K562 (cell line): ENCODE data around the gene IPP. TPM values are rescaled to one million over a fixed set of nuclear protein-coding genes. Genes with fewer than 3 reads are reported as not detected.

Source experiments
- ATAC-seq: fragments of 200-7000 bp; cut with Tn5 transposase; 3 replicates; pipeline ENCODE4 v1.9.1; 2020; ENCODE audit warnings: moderate library complexity
- BruUV-seq: library from RNA; stranded (reverse); fragments of 400-500 nt; replicated peaks from 2 replicates; lab custom pipeline; 2021; lab: Mats Ljungman, UMichigan
- CTCF ChIA-PET: fragments of 300-600 bp; formaldehyde crosslinking; extraction: SDS; loops from one replicate; lab custom pipeline; 2021; ENCODE audit warnings: low intra/inter-chr PET ratio; lab: Yijun Ruan, JAX
- POLR2A ChIA-PET: fragments of 300-600, 350-650 bp; sonication (Branson Sonifier 250); formaldehyde crosslinking; extraction: SDS; loops from one replicate; lab custom pipeline; 2021; ENCODE audit warnings: antibody characterized with exemption, inconsistent platforms; lab: Yijun Ruan, JAX
- DNase-seq, 4 experiments: peaks; one replicate each; pipeline versions ENCODE4 v3.0.0 to v3.0.0-alpha.2; 2011 to 2018; ENCODE audit warnings: low spot score in 3 of 4, mixed read lengths in 3 of 4; ENCODE audit errors: extremely low read depth in 1 of 4
- FAIRE-seq: peaks from 2 replicates; lab custom pipeline; 2011; peaks lifted over from hg19 to GRCh38; lab: Jason Lieb, UNC
- H2AFZ ChIP-seq: 2 replicates; pipeline ENCODE4 v1.6.0; 2011; ENCODE audit warnings: low read depth, low read length, control low read depth, inconsistent platforms
- H3K27ac ChIP-seq: fragments of 200-600 bp; 3 replicates; pipeline ENCODE4 v1.8.0; 2011; ENCODE audit warnings: low read depth, mild to moderate bottlenecking, control low read depth, inconsistent platforms, low read length, moderate library complexity, mixed read lengths; ENCODE audit errors: extremely low read depth
- H3K27me3 ChIP-seq, 2 experiments: fragments of 300-600 bp in 1 of 2; 2 replicates in 1 of 2; 3 replicates in 1 of 2; pipeline versions ENCODE4 v1.6.0 to v1.8.0; 2011; ENCODE audit warnings: inconsistent platforms in 2 of 2, low read length in 2 of 2, mild to moderate bottlenecking in 1 of 2, mixed read lengths in 1 of 2, moderate library complexity in 1 of 2; ENCODE audit not compliant: control insufficient read depth in 2 of 2, insufficient read depth in 2 of 2
- H3K36me3 ChIP-seq: fragments of 300-600 bp; 3 replicates; pipeline ENCODE4 v1.8.0; 2011; ENCODE audit warnings: mild to moderate bottlenecking, low read length, inconsistent platforms; ENCODE audit not compliant: control insufficient read depth, insufficient read depth
- H3K4me1 ChIP-seq, 2 experiments: fragments of 200-600 bp in 1 of 2; replicated peaks in 1 of 2; 2 replicates in 1 of 2; 3 replicates in 1 of 2; pipeline versions ENCODE4 v1.5.1 to v1.8.0; 2011; ENCODE audit warnings: inconsistent platforms in 2 of 2, low read length in 2 of 2, mild to moderate bottlenecking in 1 of 2, mixed read lengths in 1 of 2, moderate library complexity in 1 of 2; ENCODE audit not compliant: control insufficient read depth in 2 of 2, insufficient read depth in 2 of 2
- H3K4me2 ChIP-seq: 2 replicates; pipeline ENCODE4 v1.6.1; 2011; ENCODE audit warnings: low read length, control low read depth, inconsistent platforms, mixed read lengths; ENCODE audit not compliant: insufficient read depth
- H3K4me3 ChIP-seq: fragments of 200-600 bp; sonication (generic), shearing (Covaris generic); 2 replicates; pipeline ENCODE4 v1.5.1; 2016; ENCODE audit warnings: control low read depth, inconsistent platforms
- H3K79me2 ChIP-seq: fragments of 200-600 bp; 3 replicates; pipeline ENCODE4 v1.8.0; 2011; ENCODE audit warnings: low read length, inconsistent platforms; ENCODE audit not compliant: control insufficient read depth, insufficient read depth
- H3K9ac ChIP-seq, 2 experiments: 2 replicates each; pipeline versions ENCODE4 v1.6.0 to v1.6.1; 2011; ENCODE audit warnings: low read depth in 2 of 2, low read length in 2 of 2, control low read depth in 1 of 2, inconsistent platforms in 1 of 2, mild to moderate bottlenecking in 1 of 2, mixed read lengths in 1 of 2; ENCODE audit not compliant: insufficient read depth in 1 of 2
- H3K9me1 ChIP-seq: one replicate; pipeline ENCODE4 v1.6.0; 2011; ENCODE audit warnings: inconsistent platforms, mild to moderate bottlenecking, low read length, moderate library complexity; ENCODE audit not compliant: control insufficient read depth, insufficient read depth
- H3K9me3 ChIP-seq: replicated peaks from 2 replicates; pipeline ENCODE4 v1.5.1; 2011; ENCODE audit warnings: low read depth, low read length, inconsistent platforms; ENCODE audit not compliant: control insufficient read depth, insufficient read depth
- H4K20me1 ChIP-seq: replicated peaks from 2 replicates; pipeline ENCODE4 v1.6.1; 2011; ENCODE audit warnings: low read length, inconsistent platforms, mixed read lengths; ENCODE audit not compliant: control insufficient read depth, insufficient read depth
- BCL6 ChIP-seq: fragments of 250-450 bp; sonication (Bioruptor Pico); IDR thresholded peaks from 2 replicates; pipeline ENCODE4 v1.4.0; 2020
- MBD2 ChIP-seq: sonication (generic); IDR thresholded peaks from 2 replicates; pipeline ENCODE4 v1.6.1; 2016; ENCODE audit warnings: low read depth, borderline replicate concordance
- POU5F1 ChIP-seq: fragments of 150-350 bp; IDR thresholded peaks from 2 replicates; pipeline ENCODE4 v1.6.1; 2014; ENCODE audit warnings: borderline replicate concordance, low read length, low read depth, mild to moderate bottlenecking; ENCODE audit not compliant: partially characterized antibody
- SMARCA5 ChIP-seq: fragments of 450-650 bp; IDR thresholded peaks from 2 replicates; pipeline ENCODE4 v1.6.1; 2016
- SP1 ChIP-seq: sonication (generic); formaldehyde crosslinking; IDR thresholded peaks from 2 replicates; pipeline ENCODE4 v1.8.1; 2022; ENCODE audit warnings: mild to moderate bottlenecking, missing genetic modification reagents
- TCF7L2 ChIP-seq: fragments of 150-350 bp; IDR thresholded peaks from 2 replicates; pipeline ENCODE4 v1.6.1; 2016; ENCODE audit warnings: low read depth, mild to moderate bottlenecking, low read length, moderate library complexity
- ZKSCAN8 ChIP-seq: fragments of 200-800 bp; sonication (Bioruptor generic); IDR thresholded peaks from 2 replicates; pipeline ENCODE4 v1.6.1; 2016; ENCODE audit warnings: missing genetic modification characterization, missing compliant biosample characterization
- WGBS: fragments of 100-300 bp; shearing (Covaris generic); methylation state at CpG from one replicate; pipeline ENCODE4 v1.1.6; 2016; ENCODE audit warnings: low coverage, mixed read lengths; ENCODE audit not compliant: insufficient coverage; ENCODE audit errors: missing lambda C conversion rate; 5-methylcytosine and 5-hydroxymethylcytosine counted together
- in situ Hi-C: fragments of 300-500 bp; cut with MboI; formaldehyde crosslinking; loops from 4 replicates; pipeline ENCODE4 v1.15.0; 2018; ENCODE audit warnings: inconsistent platforms, mixed read lengths
- intact Hi-C: fragments of 100-400 bp; cut with micrococcal nuclease; formaldehyde crosslinking; loops from 2 replicates; pipeline ENCODE4 v1.14.2; 2022
- polyA plus RNA-seq, 8 experiments: library from polyadenylated mRNA; depleted of rRNA in 4 of 8; stranded (reverse) in 5 of 8; unstranded in 3 of 8; fragments of >200 nt; fragmentation: Nextera tagmentation in 2 of 8; fragmentation: Illumina TruSeq in 1 of 8; extraction: Ambion mirVana in 2 of 8; extraction: Trizol in 1 of 8; gene quantifications; 2 replicates each; pipeline versions ENCODE4 v1.2.1 to v1.2.3, GENCODE V29; 2011 to 2014; ENCODE audit warnings: inconsistent platforms in 1 of 8, missing spikeins in 1 of 8
- total RNA-seq, 7 experiments: library from RNA; depleted of rRNA in 6 of 7; stranded (reverse); fragments of >200 nt in 6 of 7; fragmentation: Illumina TruSeq in 2 of 7; extraction: Trizol in 2 of 7; gene quantifications; 2 replicates each; pipeline versions ENCODE4 v1.2.1 to v1.2.3, GENCODE V29; 2011 to 2021; ENCODE audit warnings: low replicate concordance in 1 of 7
- TF ChIP-seq, protein P1 (sequence below): sonication (generic); formaldehyde crosslinking; IDR thresholded peaks from 2 replicates; pipeline ENCODE4 v1.8.1; 2022; ENCODE audit warnings: missing genetic modification reagents
- TF ChIP-seq, protein P2 (sequence below), 2 experiments: fragments of 450-650 bp in 1 of 2; IDR thresholded peaks; 2 replicates each; pipeline ENCODE4 v1.6.1; 2011 to 2017; ENCODE audit warnings: low read depth in 2 of 2, antibody characterized with exemption in 1 of 2, borderline replicate concordance in 1 of 2, low read length in 1 of 2, mild to moderate bottlenecking in 1 of 2, mixed read lengths in 1 of 2; ENCODE audit not compliant: control insufficient read depth in 1 of 2
- TF ChIP-seq, protein P3 (sequence below): fragments of 450-650 bp; formaldehyde crosslinking; conservative IDR thresholded peaks from 2 replicates; pipeline ENCODE4 v1.4.0; 2022; ENCODE audit warnings: mild to moderate bottlenecking, missing genetic modification characterization
- TF ChIP-seq, protein P4 (sequence below): fragments of 200-400 bp; formaldehyde crosslinking; IDR thresholded peaks from 2 replicates; pipeline ENCODE4 v1.6.1; 2017; ENCODE audit warnings: mild to moderate bottlenecking, low read depth, low read length, moderate library complexity

The IPP gene
- total and polyA plus RNA-seq, 9 of the 15 experiments (the other 6 are each of a cell fraction or from before 2014, with no cell fraction given), result 6.9 to 15.1 (median 9.7) TPM

DNA sequence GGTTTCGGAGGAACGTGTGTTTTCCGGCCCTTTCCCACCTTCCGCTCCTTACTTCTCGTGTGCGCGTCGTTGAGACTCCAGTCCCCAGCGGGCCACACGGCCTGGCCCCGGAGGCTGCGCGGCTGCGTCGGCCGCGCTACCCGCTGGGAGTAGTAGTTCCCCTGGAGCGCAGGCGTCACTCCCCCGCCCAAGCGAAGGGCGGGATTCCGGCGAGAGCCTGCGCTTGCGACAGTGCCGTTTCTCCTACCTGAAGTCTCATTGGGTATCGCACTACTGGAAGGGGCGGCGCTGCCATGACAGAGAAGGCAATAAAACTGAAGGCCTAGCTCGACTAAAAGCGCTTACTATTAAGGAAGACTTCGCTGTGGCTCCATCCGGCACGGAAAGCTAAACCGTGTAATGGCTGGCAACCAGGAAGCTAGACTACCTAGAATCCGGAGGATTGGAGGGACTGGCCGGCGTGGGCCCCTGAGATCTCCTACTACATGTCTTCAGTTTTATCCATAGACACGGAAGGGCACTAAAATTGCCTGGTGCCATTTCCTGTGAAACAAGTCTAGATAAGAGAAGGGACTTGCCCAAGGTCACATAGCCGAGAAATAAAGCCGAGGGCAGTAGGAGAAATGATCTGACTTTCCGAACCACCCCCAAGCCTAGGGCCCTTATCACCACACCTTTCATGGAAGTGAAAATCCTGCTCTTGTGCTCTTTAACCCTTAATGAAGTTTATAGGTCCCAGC lies 63.3 kb downstream of the IPP start:
- intact Hi-C loops, result loop anchor here (2.0 to 5.0 kb wide), 4 partner anchors 105 to 195 kb away; partner anchors contain the start of genes MAST2 and NASP
- Histone ChIP-seq H3K79me2 (peaks cover 94% of the 10 kb centered on the region), H3K4me2 (peak overlapping the region; percentile 95), H3K9ac (peak overlapping the region; percentile 99), H2AFZ (peak overlapping the region; percentile 94), H3K27ac (peak overlapping the region; percentile 98), H3K36me3 (peaks cover 32% of the 10 kb centered on the region), H3K9me1 (no peaks in the 10 kb centered on the region), H3K4me1 (peaks cover 7 to 30% of the 10 kb centered on the region in 2 experiments; a peak in 4 of 5 replicates), H3K4me3 (peak overlapping the region; percentile 87), H4K20me1 (peaks cover 2% of the 10 kb centered on the region; the same call in 1 of the 2 replicates), H3K27me3 (no peaks in the 10 kb centered on the region), H3K9me3 (no peaks in the 10 kb centered on the region)
- ChIA-PET POLR2A (interaction anchor here (0.6 to 2.7 kb wide), 29 partner anchors 12 to 868 kb away, joined by 3 to 95 read pairs (median 4); partner anchors contain the start of genes AKR1A1, HECTD3, NASP and PRDX1), CTCF (no interaction called here)
- peak; percentile 89 to 100 (median 94) for DNase-seq
- peak; percentile 91 for ATAC-seq
- in situ Hi-C loops, result no loop called here
- FAIRE-seq, result peak; percentile 95
- WGBS, result under 1% methylated on average over 44 of the region's 44 CpGs
- BruUV-seq, result TSS peak; percentile 26
- TF ChIP-seq BCL6 (CRISPR knock-in tag) (no peak), POU5F1 (peak; percentile 65), ZKSCAN8 (CRISPR knock-in tag) (0 out of 2 replicates have a peak, but pooled peaks have one; percentile 46), SP1 (CRISPR knock-in tag) (peak; percentile 99), TCF7L2 (no peak), SMARCA5 (no peak; the same call in 1 of the 2 replicates), MBD2 (peak; percentile 84)
- TF ChIP-seq, protein P1, sequence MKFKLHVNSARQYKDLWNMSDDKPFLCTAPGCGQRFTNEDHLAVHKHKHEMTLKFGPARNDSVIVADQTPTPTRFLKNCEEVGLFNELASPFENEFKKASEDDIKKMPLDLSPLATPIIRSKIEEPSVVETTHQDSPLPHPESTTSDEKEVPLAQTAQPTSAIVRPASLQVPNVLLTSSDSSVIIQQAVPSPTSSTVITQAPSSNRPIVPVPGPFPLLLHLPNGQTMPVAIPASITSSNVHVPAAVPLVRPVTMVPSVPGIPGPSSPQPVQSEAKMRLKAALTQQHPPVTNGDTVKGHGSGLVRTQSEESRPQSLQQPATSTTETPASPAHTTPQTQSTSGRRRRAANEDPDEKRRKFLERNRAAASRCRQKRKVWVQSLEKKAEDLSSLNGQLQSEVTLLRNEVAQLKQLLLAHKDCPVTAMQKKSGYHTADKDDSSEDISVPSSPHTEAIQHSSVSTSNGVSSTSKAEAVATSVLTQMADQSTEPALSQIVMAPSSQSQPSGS (CRISPR knock-in tag), result no peak
- TF ChIP-seq, protein P2, sequence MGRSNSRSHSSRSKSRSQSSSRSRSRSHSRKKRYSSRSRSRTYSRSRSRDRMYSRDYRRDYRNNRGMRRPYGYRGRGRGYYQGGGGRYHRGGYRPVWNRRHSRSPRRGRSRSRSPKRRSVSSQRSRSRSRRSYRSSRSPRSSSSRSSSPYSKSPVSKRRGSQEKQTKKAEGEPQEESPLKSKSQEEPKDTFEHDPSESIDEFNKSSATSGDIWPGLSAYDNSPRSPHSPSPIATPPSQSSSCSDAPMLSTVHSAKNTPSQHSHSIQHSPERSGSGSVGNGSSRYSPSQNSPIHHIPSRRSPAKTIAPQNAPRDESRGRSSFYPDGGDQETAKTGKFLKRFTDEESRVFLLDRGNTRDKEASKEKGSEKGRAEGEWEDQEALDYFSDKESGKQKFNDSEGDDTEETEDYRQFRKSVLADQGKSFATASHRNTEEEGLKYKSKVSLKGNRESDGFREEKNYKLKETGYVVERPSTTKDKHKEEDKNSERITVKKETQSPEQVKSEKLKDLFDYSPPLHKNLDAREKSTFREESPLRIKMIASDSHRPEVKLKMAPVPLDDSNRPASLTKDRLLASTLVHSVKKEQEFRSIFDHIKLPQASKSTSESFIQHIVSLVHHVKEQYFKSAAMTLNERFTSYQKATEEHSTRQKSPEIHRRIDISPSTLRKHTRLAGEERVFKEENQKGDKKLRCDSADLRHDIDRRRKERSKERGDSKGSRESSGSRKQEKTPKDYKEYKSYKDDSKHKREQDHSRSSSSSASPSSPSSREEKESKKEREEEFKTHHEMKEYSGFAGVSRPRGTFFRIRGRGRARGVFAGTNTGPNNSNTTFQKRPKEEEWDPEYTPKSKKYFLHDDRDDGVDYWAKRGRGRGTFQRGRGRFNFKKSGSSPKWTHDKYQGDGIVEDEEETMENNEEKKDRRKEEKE (IDR thresholded peaks at IDR 0.05; ENCODE audit: borderline replicate concordance in 1 of 2, control insufficient read depth in 1 of 2, low read depth in 2 of 2, low read length in 1 of 2), result 0 out of 4 replicates have a peak, but pooled peaks of 1 of the 2 experiments have one; percentile 79
- TF ChIP-seq, protein P3, sequence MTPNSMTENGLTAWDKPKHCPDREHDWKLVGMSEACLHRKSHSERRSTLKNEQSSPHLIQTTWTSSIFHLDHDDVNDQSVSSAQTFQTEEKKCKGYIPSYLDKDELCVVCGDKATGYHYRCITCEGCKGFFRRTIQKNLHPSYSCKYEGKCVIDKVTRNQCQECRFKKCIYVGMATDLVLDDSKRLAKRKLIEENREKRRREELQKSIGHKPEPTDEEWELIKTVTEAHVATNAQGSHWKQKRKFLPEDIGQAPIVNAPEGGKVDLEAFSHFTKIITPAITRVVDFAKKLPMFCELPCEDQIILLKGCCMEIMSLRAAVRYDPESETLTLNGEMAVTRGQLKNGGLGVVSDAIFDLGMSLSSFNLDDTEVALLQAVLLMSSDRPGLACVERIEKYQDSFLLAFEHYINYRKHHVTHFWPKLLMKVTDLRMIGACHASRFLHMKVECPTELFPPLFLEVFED (CRISPR knock-in tag), result 0 out of 2 replicates have a peak, but pooled peaks have one; percentile 7
- TF ChIP-seq, protein P4, sequence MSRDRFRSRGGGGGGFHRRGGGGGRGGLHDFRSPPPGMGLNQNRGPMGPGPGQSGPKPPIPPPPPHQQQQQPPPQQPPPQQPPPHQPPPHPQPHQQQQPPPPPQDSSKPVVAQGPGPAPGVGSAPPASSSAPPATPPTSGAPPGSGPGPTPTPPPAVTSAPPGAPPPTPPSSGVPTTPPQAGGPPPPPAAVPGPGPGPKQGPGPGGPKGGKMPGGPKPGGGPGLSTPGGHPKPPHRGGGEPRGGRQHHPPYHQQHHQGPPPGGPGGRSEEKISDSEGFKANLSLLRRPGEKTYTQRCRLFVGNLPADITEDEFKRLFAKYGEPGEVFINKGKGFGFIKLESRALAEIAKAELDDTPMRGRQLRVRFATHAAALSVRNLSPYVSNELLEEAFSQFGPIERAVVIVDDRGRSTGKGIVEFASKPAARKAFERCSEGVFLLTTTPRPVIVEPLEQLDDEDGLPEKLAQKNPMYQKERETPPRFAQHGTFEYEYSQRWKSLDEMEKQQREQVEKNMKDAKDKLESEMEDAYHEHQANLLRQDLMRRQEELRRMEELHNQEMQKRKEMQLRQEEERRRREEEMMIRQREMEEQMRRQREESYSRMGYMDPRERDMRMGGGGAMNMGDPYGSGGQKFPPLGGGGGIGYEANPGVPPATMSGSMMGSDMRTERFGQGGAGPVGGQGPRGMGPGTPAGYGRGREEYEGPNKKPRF, result no peak
